Esophagus squamous epithelium (tissue), 5 donors: ENCODE data around the gene SMDT1. TPM values are rescaled to one million over a fixed set of nuclear protein-coding genes. Genes with fewer than 3 reads are reported as not detected.

Experiments used
- DNase-seq: peaks from one replicate; lab custom pipeline; 2025; lab: John Stamatoyannopoulos, UW
- H3K27ac ChIP-seq, 4 donors: fragments of 200-600 bp; sonication (generic); one replicate each; pipeline ENCODE4 v1.5.1; 2016 to 2019; ENCODE audit warnings: mild to moderate bottlenecking in 1 of 4
- H3K27me3 ChIP-seq, 4 donors: fragments of 200-600 bp; sonication (generic); 1 replicate in 3 of 4; 2 replicates in 1 of 4; pipeline versions ENCODE4 v1.5.1 to v1.6.0; 2017 to 2021; ENCODE audit warnings: antibody characterized with exemption in 1 of 4
- H3K36me3 ChIP-seq, 3 donors: fragments of 200-600 bp; sonication (generic); one replicate each; pipeline ENCODE4 v1.5.1; 2016 to 2019
- H3K4me1 ChIP-seq, 3 donors: fragments of 200-600 bp; sonication (generic); one replicate each; pipeline ENCODE4 v1.5.1; 2017 to 2019
- H3K4me3 ChIP-seq, 4 donors: fragments of 200-600 bp; sonication (generic); 1 replicate in 3 of 4; 2 replicates in 1 of 4; pipeline ENCODE4 v1.5.1; 2016 to 2019; ENCODE audit warnings: mild to moderate bottlenecking in 2 of 4, moderate library complexity in 1 of 4
- H3K9me3 ChIP-seq, 3 donors: fragments of 200-600 bp; sonication (generic); one replicate each; pipeline ENCODE4 v1.5.1; 2016 to 2019
- POLR2A ChIP-seq, 4 donors: fragments of 450-650 bp; IDR thresholded peaks; one replicate each; pipeline ENCODE4 v1.6.1; 2017; ENCODE audit warnings: antibody characterized with exemption in 4 of 4, mild to moderate bottlenecking in 4 of 4, moderate library complexity in 3 of 4
- WGBS, 2 donors: methylation state at CpG; one replicate each; pipeline ENCODE4 v1.1.5; 2018; 5-methylcytosine and 5-hydroxymethylcytosine counted together
- intact Hi-C: fragments of 100-400 bp; cut with DNase I; formaldehyde crosslinking; loops from one replicate; pipeline ENCODE4 v1.15.0; 2022
- total RNA-seq, 4 donors: library from RNA; depleted of rRNA; stranded (reverse); fragments of >200 nt; gene quantifications; one replicate each; pipeline ENCODE4 v1.1.0, GENCODE V29; 2016
- TF ChIP-seq, protein P1 (sequence below), 6 experiments: fragments of 450-650 bp in 4 of 6; fragments of 200-600 bp in 2 of 6; sonication (generic) in 2 of 6; IDR thresholded peaks; one replicate each; pipeline ENCODE4 v1.5.1; 2016 to 2019; ENCODE audit warnings: antibody characterized with exemption in 6 of 6, mild to moderate bottlenecking in 4 of 6, moderate library complexity in 4 of 6
- donor health status: DM: yes; HTN: yes; CAD: no.

SMDT1 gene
- total RNA-seq, 4 donors from 2014 or later: 4.9 to 15.4 (median 8.6) TPM

DNA sequence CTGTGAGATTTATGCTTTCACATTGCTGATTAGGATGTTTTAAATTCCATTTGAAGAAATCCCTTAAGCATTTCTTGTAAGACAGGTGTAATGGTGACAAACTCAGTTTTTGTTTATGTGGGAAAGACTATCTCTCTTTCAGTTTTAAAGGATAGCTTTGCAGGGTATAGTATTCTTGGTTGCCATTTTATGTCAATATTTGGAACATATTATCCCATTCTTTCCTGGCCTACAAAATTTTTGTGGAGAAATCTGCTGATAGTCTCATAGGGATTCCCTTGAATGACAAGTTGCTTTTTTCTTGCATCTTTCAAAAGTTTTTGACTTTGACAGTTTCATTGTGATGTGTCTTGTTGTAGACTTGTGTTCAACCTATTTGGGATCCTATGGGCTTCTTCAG, 37.7 kb upstream of the SMDT1 start:
- TF ChIP-seq, protein P1, sequence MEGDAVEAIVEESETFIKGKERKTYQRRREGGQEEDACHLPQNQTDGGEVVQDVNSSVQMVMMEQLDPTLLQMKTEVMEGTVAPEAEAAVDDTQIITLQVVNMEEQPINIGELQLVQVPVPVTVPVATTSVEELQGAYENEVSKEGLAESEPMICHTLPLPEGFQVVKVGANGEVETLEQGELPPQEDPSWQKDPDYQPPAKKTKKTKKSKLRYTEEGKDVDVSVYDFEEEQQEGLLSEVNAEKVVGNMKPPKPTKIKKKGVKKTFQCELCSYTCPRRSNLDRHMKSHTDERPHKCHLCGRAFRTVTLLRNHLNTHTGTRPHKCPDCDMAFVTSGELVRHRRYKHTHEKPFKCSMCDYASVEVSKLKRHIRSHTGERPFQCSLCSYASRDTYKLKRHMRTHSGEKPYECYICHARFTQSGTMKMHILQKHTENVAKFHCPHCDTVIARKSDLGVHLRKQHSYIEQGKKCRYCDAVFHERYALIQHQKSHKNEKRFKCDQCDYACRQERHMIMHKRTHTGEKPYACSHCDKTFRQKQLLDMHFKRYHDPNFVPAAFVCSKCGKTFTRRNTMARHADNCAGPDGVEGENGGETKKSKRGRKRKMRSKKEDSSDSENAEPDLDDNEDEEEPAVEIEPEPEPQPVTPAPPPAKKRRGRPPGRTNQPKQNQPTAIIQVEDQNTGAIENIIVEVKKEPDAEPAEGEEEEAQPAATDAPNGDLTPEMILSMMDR (IDR thresholded peaks at IDR 0.05): no peak
- TF ChIP-seq POLR2A (IDR thresholded peaks at IDR 0.05): no peak
- no peak for DNase-seq
- H3K36me3 ChIP-seq: no peaks in the 10 kb centered on the region
- H3K27ac ChIP-seq: no peak overlapping the region
- H3K4me3 ChIP-seq: no peak overlapping the region
- intact Hi-C loops: no loop called here
- peaks cover 0 to 14% (median 7%) of the 10 kb centered on the region in 3 donors for H3K9me3 ChIP-seq
- H3K4me1 ChIP-seq: no peaks in the 10 kb centered on the region
- H3K27me3 ChIP-seq: no peaks in the 10 kb centered on the region

DNA sequence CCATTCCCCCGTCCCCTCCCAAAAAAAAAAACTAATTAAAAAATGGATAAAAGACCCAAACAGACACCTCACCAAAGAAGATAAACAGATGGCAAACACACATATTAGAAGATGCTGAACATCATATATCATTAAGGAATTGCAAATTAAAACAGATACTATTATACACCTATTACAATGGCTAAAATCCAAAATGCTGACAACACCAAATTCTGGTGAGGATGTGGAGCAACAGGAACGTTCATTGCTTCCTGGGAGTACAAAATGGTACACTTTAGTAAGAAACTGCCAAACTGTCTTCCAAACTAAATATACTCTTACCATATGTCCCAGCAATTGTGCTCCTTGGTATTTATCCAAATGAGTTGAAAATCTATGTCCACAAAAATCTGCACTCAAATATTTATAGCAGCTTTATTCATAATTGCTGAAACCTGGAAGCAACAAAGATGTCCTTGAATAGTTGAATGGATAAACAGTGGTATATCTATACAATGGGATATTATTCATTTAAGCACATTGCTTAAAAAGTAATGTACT, 28.8 kb upstream of the SMDT1 start:
- Histone ChIP-seq H3K27me3 (no peaks in the 10 kb centered on the region), H3K4me1 (no peaks in the 10 kb centered on the region), H3K9me3 (no peaks in the 10 kb centered on the region), H3K4me3 (no peak overlapping the region), H3K36me3 (no peaks in the 10 kb centered on the region), H3K27ac (no peak overlapping the region)
- 63 to 70% methylated on average over 2 of the region's 2 CpGs for WGBS, 2 donors
- TF ChIP-seq, protein P1 (IDR thresholded peaks at IDR 0.05): no peak
- TF ChIP-seq POLR2A (IDR thresholded peaks at IDR 0.05): no peak
- DNase-seq: no peak
- intact Hi-C loops: no loop called here

DNA sequence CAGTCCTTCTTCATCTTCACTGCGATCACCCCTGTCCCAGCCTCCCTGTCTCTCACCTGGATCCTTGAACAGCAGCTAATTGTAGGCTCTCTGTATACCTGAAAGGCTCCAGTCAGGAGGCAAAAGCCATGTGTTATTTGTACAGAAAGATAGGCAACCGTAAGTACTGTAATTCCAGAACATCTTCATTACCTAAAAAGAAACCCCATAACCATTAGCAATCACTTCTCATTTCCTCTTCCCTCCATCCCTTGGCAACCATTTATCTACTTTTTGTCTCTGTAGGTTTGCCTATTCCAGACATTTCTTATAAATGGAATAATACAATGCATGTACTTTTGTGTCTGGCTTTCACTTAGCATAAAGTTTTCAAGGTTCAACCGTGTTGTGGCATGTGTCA, 26.7 kb upstream of the SMDT1 start:
- no peak for TF ChIP-seq POLR2A (IDR thresholded peaks at IDR 0.05)
- TF ChIP-seq, protein P1 (IDR thresholded peaks at IDR 0.05): no peak
- Histone ChIP-seq H3K9me3 (peaks cover 0 to 13% (median 7%) of the 10 kb centered on the region in 3 donors), H3K27ac (no peak overlapping the region), H3K4me1 (no peaks in the 10 kb centered on the region), H3K4me3 (no peak overlapping the region), H3K36me3 (no peaks in the 10 kb centered on the region), H3K27me3 (no peaks in the 10 kb centered on the region)
- DNase-seq: no peak
- intact Hi-C loops: no loop called here
- 62 to 81% methylated on average over 3 of the region's 3 CpGs for WGBS, 2 donors

DNA sequence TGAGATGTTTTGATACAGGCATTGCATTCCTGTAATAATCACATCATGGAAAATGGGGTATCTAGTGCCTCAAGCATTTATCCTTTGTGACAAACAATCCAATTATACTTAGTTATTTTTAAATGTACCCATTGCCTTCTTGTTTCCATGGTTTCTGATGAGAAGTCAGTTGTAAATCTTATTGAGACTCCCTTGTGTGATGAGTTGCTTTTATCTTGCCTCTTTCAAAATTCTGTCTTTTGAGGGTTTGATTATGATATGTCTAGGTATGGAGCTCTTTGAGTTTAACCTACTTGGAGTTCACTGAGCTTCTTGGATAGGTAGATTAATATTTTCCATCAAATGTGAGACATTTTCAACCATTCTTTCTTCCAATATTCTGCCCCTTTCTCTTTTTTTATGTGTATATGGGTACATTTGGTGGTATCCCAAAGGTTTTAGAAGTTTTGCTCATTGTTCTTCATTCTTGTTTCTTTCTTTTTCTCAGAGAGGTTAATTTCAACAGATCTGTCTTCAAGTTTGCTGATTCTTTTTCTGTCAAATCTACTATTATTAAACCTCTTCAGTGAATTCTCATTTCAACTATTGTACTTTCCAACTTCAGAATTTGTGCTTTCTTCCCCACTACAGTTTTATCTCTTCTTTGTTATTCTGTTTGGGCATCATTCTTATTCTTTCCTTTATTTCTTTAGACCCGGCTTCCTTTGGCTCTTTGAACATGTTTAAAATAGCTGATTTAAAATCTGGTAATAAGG, 22.6 kb upstream of the SMDT1 start:
- Histone ChIP-seq H3K36me3 (peaks cover 8 to 41% (median 13%) of the 10 kb centered on the region in 3 donors), H3K27ac (no peak overlapping the region), H3K4me1 (no peaks in the 10 kb centered on the region), H3K4me3 (no peak overlapping the region), H3K27me3 (no peaks in the 10 kb centered on the region), H3K9me3 (peaks cover 0 to 13% (median 7%) of the 10 kb centered on the region in 3 donors)
- 100% methylated on average over 1 of the region's 1 CpG for WGBS, 2 donors
- DNase-seq: no peak
- intact Hi-C loops: no loop called here
- TF ChIP-seq POLR2A (IDR thresholded peaks at IDR 0.05): no peak
- TF ChIP-seq, protein P1 (IDR thresholded peaks at IDR 0.05): no peak

DNA sequence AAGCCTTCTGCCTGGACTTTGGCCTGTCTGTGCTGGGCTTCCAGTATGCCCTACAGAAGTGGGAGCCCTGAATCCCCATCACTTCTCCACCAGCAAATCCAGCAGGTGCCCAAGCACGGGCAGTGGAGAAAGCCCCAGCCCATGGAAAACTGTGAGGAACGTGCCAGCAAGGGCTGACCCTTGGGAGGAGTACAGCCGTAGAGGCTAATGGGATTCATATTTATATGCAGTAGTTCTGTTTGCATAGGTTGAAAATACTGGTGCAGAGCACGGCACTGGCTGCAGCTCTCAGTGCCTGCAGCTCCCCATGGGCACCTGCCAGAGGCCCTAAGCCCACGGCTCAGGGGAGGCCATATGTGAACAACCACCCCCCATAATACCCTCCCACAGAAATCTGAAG, 19.0 kb upstream of the SMDT1 start:
- Histone ChIP-seq H3K9me3 (peaks cover 0 to 13% (median 7%) of the 10 kb centered on the region in 3 donors), H3K36me3 (peaks cover 14 to 76% (median 25%) of the 10 kb centered on the region in 3 donors), H3K27ac (no peak overlapping the region), H3K27me3 (no peaks in the 10 kb centered on the region), H3K4me1 (no peaks in the 10 kb centered on the region), H3K4me3 (no peak overlapping the region)
- DNase-seq: no peak
- 80 to 95% methylated on average over 1 to 3 of the region's 5 CpGs for WGBS, 2 donors
- TF ChIP-seq, protein P1 (IDR thresholded peaks at IDR 0.05): no peak
- no peak for TF ChIP-seq POLR2A (IDR thresholded peaks at IDR 0.05)
- intact Hi-C loops: no loop called here
